HUES48 (cell line): ENCODE data around the gene ARPC4.

Experiments used
- H3K27ac ChIP-seq: one replicate; pipeline ENCODE4 v1.7.0; 2013; ENCODE audit warnings: low read depth, low read length, inconsistent platforms
- H3K27me3 ChIP-seq: 2 replicates; pipeline ENCODE4 v1.6.1; 2013; ENCODE audit warnings: mild to moderate bottlenecking, low read length; ENCODE audit not compliant: control insufficient read depth, insufficient read depth
- H3K36me3 ChIP-seq: 2 replicates; pipeline ENCODE4 v1.6.1; 2013; ENCODE audit warnings: low read length; ENCODE audit not compliant: control insufficient read depth, insufficient read depth
- H3K4me1 ChIP-seq: 2 replicates; pipeline ENCODE4 v1.6.1; 2013; ENCODE audit warnings: mild to moderate bottlenecking, low read length; ENCODE audit not compliant: control insufficient read depth, insufficient read depth
- H3K4me3 ChIP-seq: 2 replicates; pipeline ENCODE4 v1.5.1; 2013; ENCODE audit warnings: mild to moderate bottlenecking, low read depth, low read length
- H3K9ac ChIP-seq: 2 replicates; pipeline ENCODE4 v1.6.1; 2013; ENCODE audit warnings: mild to moderate bottlenecking, low read depth, low read length, moderate library complexity
- H3K9me3 ChIP-seq: 2 replicates; pipeline ENCODE4 v1.6.1; 2013; ENCODE audit warnings: low read length; ENCODE audit not compliant: control insufficient read depth, insufficient read depth

ARPC4 gene

GRCh38 chr3:9808345-9809037, 15.6 kb downstream of the ARPC4 start:
- no peak overlapping the region for H3K9ac ChIP-seq
- H3K27ac ChIP-seq, result peak overlapping the region; percentile 40
- peaks cover 12% of the 10 kb centered on the region; the same call in 1 of the 2 replicates for H3K4me1 ChIP-seq
- no peaks in the 10 kb centered on the region for H3K9me3 ChIP-seq
- H3K36me3 ChIP-seq, result peaks cover 42% of the 10 kb centered on the region
- no peak overlapping the region for H3K4me3 ChIP-seq
- H3K27me3 ChIP-seq, result peaks cover 16% of the 10 kb centered on the region

- peak overlapping the region; percentile 41 for H3K27ac ChIP-seq
These were observed 16.3 kb downstream of the ARPC4 start for GRCh38 chr3:9809239-9809614.

GRCh38 chr3:9809615-9810432, 16.9 kb downstream of the ARPC4 start, which contains the start of gene TTLL3:
TTLL3 (plus strand) TSS chr3:9810262; CDS start chr3:9810662, 400 bp downstream.
- Histone ChIP-seq H3K4me1 (peaks cover 12% of the 10 kb centered on the region; the same call in 1 of the 2 replicates), H3K36me3 (peaks cover 29% of the 10 kb centered on the region), H3K9me3 (no peaks in the 10 kb centered on the region), H3K9ac (peak within 1 kb of the TSS; percentile 70), H3K4me3 (peak within 1 kb of the TSS; percentile 74), H3K27ac (peak within 1 kb of the TSS; percentile 41), H3K27me3 (peaks cover 16% of the 10 kb centered on the region)

More at GRCh38 chr3:9809239-9809614, 16.3 kb downstream of the ARPC4 start:
- peaks cover 12% of the 10 kb centered on the region; the same call in 1 of the 2 replicates for H3K4me1 ChIP-seq
- H3K4me3 ChIP-seq, result peak overlapping the region; percentile 74
- H3K9me3 ChIP-seq, result no peaks in the 10 kb centered on the region
- H3K27me3 ChIP-seq, result peaks cover 16% of the 10 kb centered on the region
- H3K9ac ChIP-seq, result no peak overlapping the region; the same call in 1 of the 2 replicates
- peaks cover 35% of the 10 kb centered on the region for H3K36me3 ChIP-seq

GRCh38 chr3:9810433-9810770, 17.5 kb downstream of the ARPC4 start:
- Histone ChIP-seq H3K9me3 (no peaks in the 10 kb centered on the region), H3K9ac (no peak overlapping the region; the same call in 1 of the 2 replicates), H3K27me3 (peaks cover 16% of the 10 kb centered on the region), H3K4me3 (peak overlapping the region; percentile 74), H3K27ac (no peak overlapping the region), H3K4me1 (peaks cover 12% of the 10 kb centered on the region; the same call in 1 of the 2 replicates), H3K36me3 (peaks cover 23% of the 10 kb centered on the region)

- peaks cover 18% of the 10 kb centered on the region for H3K36me3 ChIP-seq
- peaks cover 16% of the 10 kb centered on the region for H3K27me3 ChIP-seq
- peaks cover 12% of the 10 kb centered on the region; the same call in 1 of the 2 replicates for H3K4me1 ChIP-seq
- no peaks in the 10 kb centered on the region for H3K9me3 ChIP-seq
- no peak overlapping the region for H3K27ac ChIP-seq
- no peak overlapping the region for H3K9ac ChIP-seq
- H3K4me3 ChIP-seq, result peak overlapping the region; percentile 74
These were observed 18.0 kb downstream of the ARPC4 start for GRCh38 chr3:9810846-9811245.

- Histone ChIP-seq H3K4me3 (no peak overlapping the region), H3K27ac (no peak overlapping the region), H3K9ac (no peak overlapping the region), H3K27me3 (peaks cover 16% of the 10 kb centered on the region), H3K36me3 (no peaks in the 10 kb centered on the region), H3K4me1 (peaks cover 12% of the 10 kb centered on the region; the same call in 1 of the 2 replicates), H3K9me3 (no peaks in the 10 kb centered on the region)
These were observed 20.1 kb downstream of the ARPC4 start for GRCh38 chr3:9812870-9813483.

- Histone ChIP-seq H3K9ac (no peak overlapping the region), H3K27me3 (peaks cover 9% of the 10 kb centered on the region), H3K9me3 (no peaks in the 10 kb centered on the region), H3K4me1 (no peaks in the 10 kb centered on the region), H3K4me3 (no peak overlapping the region), H3K36me3 (no peaks in the 10 kb centered on the region), H3K27ac (no peak overlapping the region)
These were observed 23.1 kb downstream of the ARPC4 start for GRCh38 chr3:9815986-9816385.

GRCh38 chr3:9817436-9817835, 24.6 kb downstream of the ARPC4 start:
- H3K9ac ChIP-seq, result no peak overlapping the region
- no peaks in the 10 kb centered on the region for H3K27me3 ChIP-seq
- no peaks in the 10 kb centered on the region for H3K9me3 ChIP-seq
- no peak overlapping the region for H3K4me3 ChIP-seq
- H3K4me1 ChIP-seq, result no peaks in the 10 kb centered on the region
- no peaks in the 10 kb centered on the region for H3K36me3 ChIP-seq
- no peak overlapping the region for H3K27ac ChIP-seq

GRCh38 chr3:9818666-9819335, 25.9 kb downstream of the ARPC4 start:
- Histone ChIP-seq H3K4me3 (no peak overlapping the region), H3K27me3 (no peaks in the 10 kb centered on the region), H3K9me3 (no peaks in the 10 kb centered on the region), H3K36me3 (no peaks in the 10 kb centered on the region), H3K27ac (no peak overlapping the region), H3K9ac (no peak overlapping the region), H3K4me1 (no peaks in the 10 kb centered on the region)

- Histone ChIP-seq H3K27me3 (no peaks in the 10 kb centered on the region), H3K4me1 (no peaks in the 10 kb centered on the region), H3K36me3 (no peaks in the 10 kb centered on the region), H3K4me3 (no peak overlapping the region), H3K27ac (no peak overlapping the region), H3K9me3 (no peaks in the 10 kb centered on the region), H3K9ac (no peak overlapping the region)
These were observed 27.7 kb downstream of the ARPC4 start for GRCh38 chr3:9820543-9820942.
